ENCODE measurements around the gene ARPC1A.
"Not testable (repeated sequence)": the region's sequence is repeated elsewhere in the genome, so short reads cannot be mapped to it uniquely, and the experiment has no call there.

The ARPC1A gene

GRCh38 chr7:99408379-99409191 is 82.9 kb downstream of the ARPC1A start, which contains the start of the genes BUD31 and PDAP1:
Gene BUD31 (plus strand): TSS chr7:99408969. CDS start chr7:99411093, 2,124 bp downstream.
Gene PDAP1 (minus strand): TSS chr7:99408597. CDS start chr7:99408548, 49 bp downstream.
- in situ Hi-C loops (cut with HindIII; ENCODE audit: low pct_ligation_motif_present, low sequenced_read_pairs), result no loop called here
- no peak for TF ChIP-seq CTCF (IDR thresholded peaks at IDR 0.05; ENCODE audit: low read depth, low read length, missing control alignments)
- Histone ChIP-seq H3K36me3 (replicated peaks) (peaks cover 43% of the 10 kb centered on the region), H3K4me3 (ENCODE audit: low read depth, low read length) (peak within 1 kb of the TSS; percentile 98), H3K27me3 (replicated peaks) (no peaks in the 10 kb centered on the region), H3K27ac (peak within 1 kb of the TSS; percentile 100)
- peak; percentile 90 for DNase-seq

GRCh38 chr7:99409192-99409572 is 83.5 kb downstream of the ARPC1A start:
- in situ Hi-C loops (cut with HindIII; ENCODE audit: low pct_ligation_motif_present, low sequenced_read_pairs), result no loop called here
- Histone ChIP-seq H3K36me3 (replicated peaks) (peaks cover 40% of the 10 kb centered on the region), H3K27me3 (replicated peaks) (no peaks in the 10 kb centered on the region), H3K4me3 (ENCODE audit: low read depth, low read length) (peak overlapping the region; percentile 98), H3K27ac (peak overlapping the region; percentile 100)
- DNase-seq, result no peak
- no peak for TF ChIP-seq CTCF (IDR thresholded peaks at IDR 0.05; ENCODE audit: low read depth, low read length, missing control alignments)

- Histone ChIP-seq H3K4me3 (ENCODE audit: low read depth, low read length) (peak overlapping the region; percentile 98), H3K36me3 (replicated peaks) (peaks cover 38% of the 10 kb centered on the region), H3K27ac (no peak overlapping the region), H3K27me3 (replicated peaks) (no peaks in the 10 kb centered on the region)
- in situ Hi-C loops (cut with HindIII; ENCODE audit: low pct_ligation_motif_present, low sequenced_read_pairs), result no loop called here
- TF ChIP-seq CTCF (IDR thresholded peaks at IDR 0.05; ENCODE audit: low read depth, low read length, missing control alignments), result no peak
- no peak for DNase-seq
Measured at GRCh38 chr7:99409806-99410205, 84.1 kb downstream of the ARPC1A start.

GRCh38 chr7:99410635-99411034 is 84.9 kb downstream of the ARPC1A start:
- in situ Hi-C loops (cut with HindIII; ENCODE audit: low pct_ligation_motif_present, low sequenced_read_pairs), result no loop called here
- no peak overlapping the region for H3K4me3 ChIP-seq (ENCODE audit: low read depth, low read length)
- TF ChIP-seq CTCF (IDR thresholded peaks at IDR 0.05; ENCODE audit: low read depth, low read length, missing control alignments), result no peak
- H3K27me3 ChIP-seq (replicated peaks), result no peaks in the 10 kb centered on the region
- H3K36me3 ChIP-seq (replicated peaks), result peaks cover 41% of the 10 kb centered on the region
- H3K27ac ChIP-seq, result no peak overlapping the region
- no peak for DNase-seq

GRCh38 chr7:99415513-99416127 is 89.9 kb downstream of the ARPC1A start:
- H3K27ac ChIP-seq; H3K4me3 ChIP-seq (ENCODE audit: low read depth, low read length); in situ Hi-C loops (cut with HindIII; ENCODE audit: low pct_ligation_motif_present, low sequenced_read_pairs); H3K27me3 ChIP-seq (replicated peaks): not testable (repeated sequence)
- TF ChIP-seq CTCF (IDR thresholded peaks at IDR 0.05; ENCODE audit: low read depth, low read length, missing control alignments), result peak; percentile 75
- peak; percentile 73 for DNase-seq
- peaks cover 82% of the 10 kb centered on the region for H3K36me3 ChIP-seq (replicated peaks)
